ENCODE measurements around the gene STAG1. TPM values are rescaled to one million over a fixed set of nuclear protein-coding genes. Genes with fewer than 3 reads are reported as not detected.

The STAG1 gene
- total and polyA plus RNA-seq, 8 donors: 29.6 to 52.7 (median 44.1) TPM

GRCh38 chr3:136604961-136605360 is 147.2 kb downstream of the STAG1 start:
- no peak for DNase-seq
- Histone ChIP-seq H3K36me3 (peaks cover 0 to 39% of the 10 kb centered on the region in 2 donors), H3K9me3 (no peaks in the 10 kb centered on the region), H3K4me3 (no peak overlapping the region), H3K27ac (no peak overlapping the region), H3K4me1 (no peaks in the 10 kb centered on the region), H3K27me3 (no peaks in the 10 kb centered on the region)
- intact Hi-C loops (cut with DNase I): no loop called here
- ATAC-seq: no peak
- no peak for TF ChIP-seq CTCF (IDR thresholded peaks at IDR 0.05)

DNA sequence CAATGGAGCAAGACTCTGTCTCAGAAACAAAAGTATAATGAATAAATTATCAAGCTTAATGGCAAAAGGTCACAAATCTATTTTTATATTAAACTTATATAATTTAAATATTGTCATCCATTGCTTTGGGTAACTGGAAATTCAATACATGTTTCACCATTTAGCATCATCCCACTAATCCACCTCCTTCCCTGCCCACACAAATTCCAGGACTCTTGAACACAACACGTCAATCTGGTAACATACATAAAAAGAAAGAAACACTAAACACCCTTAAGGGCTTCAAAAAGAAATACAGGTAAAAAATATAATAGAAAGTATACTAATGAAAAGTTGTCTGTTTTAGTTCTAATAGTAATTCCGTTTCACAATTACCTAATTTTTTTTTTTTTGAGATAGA is 149.4 kb downstream of the STAG1 start:
- Histone ChIP-seq H3K4me3 (no peak overlapping the region), H3K27ac (no peak overlapping the region), H3K4me1 (no peaks in the 10 kb centered on the region), H3K36me3 (peaks cover 0 to 34% of the 10 kb centered on the region in 2 donors), H3K9me3 (no peaks in the 10 kb centered on the region), H3K27me3 (no peaks in the 10 kb centered on the region)
- DNase-seq: no peak
- no peak for ATAC-seq
- intact Hi-C loops (cut with DNase I): no loop called here
- TF ChIP-seq CTCF (IDR thresholded peaks at IDR 0.05): no peak

- ATAC-seq (no peak), DNase-seq (no peak)
- Histone ChIP-seq H3K4me3 (no peak overlapping the region), H3K27ac (no peak overlapping the region), H3K27me3 (no peaks in the 10 kb centered on the region), H3K36me3 (no peaks in the 10 kb centered on the region), H3K9me3 (no peaks in the 10 kb centered on the region), H3K4me1 (peaks cover 0 to 18% of the 10 kb centered on the region in 2 donors)
- no peak for TF ChIP-seq CTCF (IDR thresholded peaks at IDR 0.05)
- intact Hi-C loops (cut with DNase I): no loop called here
Measured at GRCh38 chr3:136595913-136596697, 156.1 kb downstream of the STAG1 start.

DNA sequence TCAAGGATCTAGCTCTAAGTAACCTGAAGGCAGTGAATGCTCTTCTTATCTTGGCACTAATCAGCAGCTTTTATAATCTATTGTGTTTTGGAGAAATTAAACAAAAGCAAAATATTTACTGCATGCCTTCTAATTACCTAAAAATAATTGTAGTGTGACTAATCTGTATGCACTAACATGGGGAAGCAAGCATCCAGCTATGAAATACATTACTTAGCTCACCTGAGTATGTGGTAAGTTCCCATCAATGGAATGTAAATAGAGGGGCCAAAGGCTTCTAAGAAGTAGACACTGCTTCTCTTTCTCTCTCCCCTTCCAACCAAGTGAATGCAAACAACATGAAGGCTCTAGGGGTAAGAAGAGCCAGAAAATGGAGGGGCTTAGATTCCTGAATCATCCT is 165.6 kb downstream of the STAG1 start:
- peak in 1 of 4 donors; percentile 10 for DNase-seq
- intact Hi-C loops (cut with DNase I): no loop called here

More for the DNA sequence above, 165.6 kb downstream of the STAG1 start:
- Histone ChIP-seq H3K9me3 (no peaks in the 10 kb centered on the region), H3K4me3 (no peak overlapping the region), H3K36me3 (no peaks in the 10 kb centered on the region), H3K27me3 (no peaks in the 10 kb centered on the region), H3K4me1 (no peaks in the 10 kb centered on the region), H3K27ac (no peak overlapping the region)
- peak; percentile 69 for ATAC-seq
- TF ChIP-seq CTCF (IDR thresholded peaks at IDR 0.05): no peak
